Measurements from ENCODE around the gene CD300LG.
A peak's percentile ranks its signal among the peaks of the same experiment; 100 is the strongest.
"Not testable (repeated sequence)": the region's sequence is repeated elsewhere in the genome, so short reads cannot be mapped to it uniquely, and the experiment has no call there.

CD300LG gene

GRCh38 chr17:43856141-43856540, 9.2 kb downstream of the CD300LG start:
- DNase-seq: no peak

- DNase-seq: no peak
Observed at GRCh38 chr17:43857141-43857540, 10.2 kb downstream of the CD300LG start.

GRCh38 chr17:43857957-43858600, 11.1 kb downstream of the CD300LG start:
- DNase-seq: no peak

DNA sequence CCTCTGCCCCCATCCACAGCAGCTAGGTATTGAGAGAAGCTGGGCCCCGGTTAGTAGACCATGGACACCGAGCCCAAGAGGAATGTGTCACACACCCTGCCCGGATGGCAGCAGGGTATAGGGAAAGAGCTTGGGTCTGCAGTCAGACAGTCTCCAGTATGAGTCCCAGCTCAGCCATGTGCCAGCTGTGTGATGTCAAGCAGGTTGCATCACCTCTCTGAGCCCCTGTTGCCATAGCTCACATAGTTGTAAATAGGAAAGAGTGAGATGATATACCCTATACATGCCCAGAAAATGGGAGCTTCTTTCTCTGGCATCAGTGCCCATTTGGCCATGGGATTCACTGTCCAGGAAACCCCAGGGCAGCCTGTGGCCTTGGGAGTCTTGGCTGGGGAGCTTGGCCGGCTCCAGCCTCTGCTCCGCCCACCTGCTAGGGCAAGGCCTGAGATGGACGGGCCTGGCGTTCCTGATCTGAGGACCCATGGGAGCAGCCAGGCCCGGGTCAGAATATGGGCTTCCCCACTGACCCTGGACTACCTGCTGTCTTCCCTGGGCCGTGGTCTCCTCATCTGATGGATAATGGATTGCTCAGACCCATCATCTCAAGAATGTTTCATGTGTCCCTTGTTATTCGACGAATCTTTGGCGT, 13.2 kb downstream of the CD300LG start:
- no peak for DNase-seq

DNA sequence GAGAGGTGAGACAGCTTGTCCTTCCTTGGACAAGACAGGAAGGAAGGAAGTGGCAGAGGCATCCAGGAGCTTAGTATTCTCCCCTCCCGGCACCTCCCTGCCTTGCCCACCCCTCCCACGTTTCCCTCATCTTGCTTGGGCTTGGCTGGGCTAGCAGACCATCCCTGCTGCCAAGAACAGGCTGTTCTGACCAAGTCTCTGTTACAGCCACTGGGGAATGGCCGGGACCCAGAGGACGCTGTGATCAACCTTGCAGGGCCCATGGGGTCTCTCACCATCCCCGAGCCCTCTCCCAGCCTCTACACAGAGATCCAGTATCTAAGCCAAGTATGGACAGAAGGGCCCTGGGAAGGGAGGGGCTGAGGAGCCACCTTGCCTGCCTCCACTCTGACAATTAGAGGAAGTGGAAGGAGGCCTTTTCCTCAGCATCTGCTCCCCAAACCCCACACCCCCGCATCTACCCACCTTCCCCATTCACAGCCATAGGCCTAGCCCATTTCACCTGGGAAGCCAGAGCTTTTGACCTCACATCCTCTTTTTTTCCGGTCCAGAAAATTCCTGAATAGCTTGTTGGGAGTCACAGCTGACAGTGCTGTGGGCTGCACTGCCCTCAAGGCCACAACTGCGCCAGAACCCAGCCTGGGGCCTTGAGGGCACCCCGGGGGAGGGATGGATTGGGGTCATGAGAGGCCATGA, 14.1 kb downstream of the CD300LG start:
- no peak for DNase-seq

GRCh38 chr17:43861960-43862359, 15.0 kb downstream of the CD300LG start:
- no peak for DNase-seq

DNA sequence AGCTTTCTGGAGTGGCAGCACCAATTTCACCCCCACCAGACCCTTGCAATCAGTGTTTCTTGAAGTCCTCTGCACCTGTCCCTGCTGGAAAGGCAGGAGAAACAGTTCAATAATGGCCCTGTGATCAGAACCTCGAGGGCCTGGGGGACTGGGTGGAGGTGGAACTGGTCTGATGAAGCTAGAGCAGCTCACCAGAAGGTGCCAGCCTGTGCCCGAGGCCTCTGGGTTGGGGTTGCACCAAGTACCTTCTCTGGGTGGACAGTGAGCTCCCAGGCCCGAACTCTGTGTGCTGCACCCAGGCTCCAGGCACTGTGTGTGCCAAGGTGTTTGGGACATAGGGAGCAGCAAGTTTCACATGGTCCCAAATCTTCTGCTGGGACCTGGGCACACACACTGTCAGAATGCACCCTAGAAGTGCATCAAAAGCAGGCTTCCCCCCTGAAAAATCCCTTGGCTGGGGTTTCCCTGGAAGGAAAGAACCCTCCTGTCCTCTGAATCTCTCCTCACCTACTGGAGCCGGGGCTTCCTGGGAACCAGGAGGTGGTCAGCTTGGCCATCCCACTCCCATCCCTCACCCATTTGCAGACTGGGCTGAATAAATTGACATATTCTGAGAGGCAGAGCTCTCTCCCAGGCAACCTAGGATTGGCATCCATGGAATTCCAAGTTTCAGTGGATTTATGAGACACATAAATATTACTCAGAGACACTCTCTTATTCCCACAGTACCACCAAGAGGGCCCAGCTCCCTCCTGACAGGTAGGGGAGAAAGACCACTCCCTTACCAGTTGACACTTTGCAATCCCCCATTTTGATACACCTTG, 17.4 kb downstream of the CD300LG start:
- DNase-seq: no peak

- no peak for DNase-seq
Observed at GRCh38 chr17:43868226-43868994, 21.4 kb downstream of the CD300LG start.

GRCh38 chr17:43869031-43869430, 22.1 kb downstream of the CD300LG start:
- DNase-seq: not testable (repeated sequence)

GRCh38 chr17:43871946-43872690, 25.1 kb downstream of the CD300LG start:
- no peak for DNase-seq

DNA sequence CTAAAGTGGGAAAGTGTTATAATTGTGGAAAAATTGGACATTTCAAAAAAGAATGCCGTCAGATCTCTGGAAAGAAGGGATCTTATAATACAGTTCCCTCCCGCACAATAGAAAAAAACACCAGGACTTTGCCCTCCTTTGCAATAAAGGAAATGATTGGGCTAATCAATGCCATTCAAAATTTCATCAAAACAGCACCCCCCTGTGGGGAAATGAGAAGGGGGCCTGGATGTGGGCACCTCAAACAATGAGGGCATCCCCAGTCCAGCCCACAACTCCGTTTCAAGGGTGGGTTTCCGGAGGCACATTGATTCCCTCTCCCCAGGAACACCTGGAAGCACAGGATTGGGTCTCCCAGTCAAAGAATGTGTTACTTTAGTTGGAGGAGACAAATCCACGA, 26.1 kb downstream of the CD300LG start:
- DNase-seq: no peak

- DNase-seq: no peak
Observed at GRCh38 chr17:43873815-43874214, 26.8 kb downstream of the CD300LG start.

DNA sequence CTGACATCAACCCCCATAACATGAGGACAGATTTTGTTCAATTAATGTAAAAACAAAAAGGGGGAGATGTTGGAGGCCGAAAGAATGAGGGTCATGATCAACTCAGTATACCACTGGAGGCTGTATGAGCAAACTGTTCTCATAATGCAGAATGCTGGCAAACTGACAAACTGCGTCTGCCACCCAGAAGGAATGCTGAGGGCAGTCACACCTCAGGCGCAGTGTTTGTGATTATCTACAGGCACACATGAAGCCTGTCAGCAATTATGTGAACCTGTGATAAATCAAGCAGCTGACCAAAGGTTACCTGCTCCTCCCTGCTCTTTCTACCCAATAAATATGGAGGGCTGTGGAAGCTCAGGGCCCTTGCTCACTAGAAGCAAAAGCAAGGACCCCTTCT, 27.3 kb downstream of the CD300LG start:
- no peak for DNase-seq

- DNase-seq: no peak
Observed at GRCh38 chr17:43875476-43876147, 28.6 kb downstream of the CD300LG start.

- DNase-seq: no peak
Observed at GRCh38 chr17:43877031-43877430, 30.1 kb downstream of the CD300LG start.

GRCh38 chr17:43877451-43878155, 30.6 kb downstream of the CD300LG start:
- no peak for DNase-seq

- peak; percentile 6 to 62 (median 48) for DNase-seq
Observed at GRCh38 chr17:43878260-43879175, 31.5 kb downstream of the CD300LG start.

DNA sequence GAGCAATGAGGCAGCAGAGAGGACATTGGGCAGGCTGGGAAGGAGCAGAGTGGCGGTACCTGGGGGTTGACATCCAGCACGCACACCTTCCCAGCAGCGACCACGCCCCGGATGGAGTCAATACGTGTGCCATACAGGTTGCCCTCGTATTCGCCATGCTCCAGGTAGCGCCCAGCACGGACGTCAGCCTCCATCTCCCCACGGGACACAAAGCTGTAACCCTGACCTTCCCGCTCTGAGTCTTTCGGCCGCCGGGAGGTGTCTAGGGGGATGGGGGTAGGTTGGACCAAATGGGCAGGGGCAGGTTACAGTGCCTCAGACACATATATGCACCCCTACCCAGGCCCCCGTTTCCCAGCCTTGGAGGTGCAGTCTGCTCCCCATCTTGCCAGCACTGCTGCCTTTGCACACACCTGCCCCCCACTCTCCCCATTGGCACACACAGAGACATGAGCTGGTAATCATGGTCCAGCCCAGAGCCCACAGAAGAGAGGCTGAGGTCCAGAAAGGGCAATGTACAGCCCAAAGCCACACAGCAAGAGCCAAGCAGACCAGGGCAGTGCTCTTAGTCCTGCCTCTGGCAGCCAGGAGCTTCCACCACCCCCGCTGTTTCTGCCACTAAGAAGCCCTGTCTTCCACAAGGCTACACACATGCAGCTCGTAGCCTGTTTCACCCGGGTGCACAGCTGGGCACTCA, 32.9 kb downstream of the CD300LG start:
- no peak for DNase-seq

Measured in stimulated activated naive CD4-positive, alpha-beta T cell (primary cell).